HCT116 (cell line): ENCODE data around the gene SMCR8.

Experiments used
- ATF3 ChIP-seq: IDR thresholded peaks from 2 replicates; pipeline ENCODE4 v1.6.1; 2012
- CEBPB ChIP-seq: IDR thresholded peaks from 2 replicates; pipeline ENCODE4 v1.6.1; 2012; ENCODE audit warnings: low read depth
- EZH2 ChIP-seq: fragments of 200-600 bp; sonication (generic); IDR thresholded peaks from 2 replicates; pipeline ENCODE4 v1.6.1; 2017; ENCODE audit warnings: antibody characterized with exemption, mixed run types
- EZH2phosphoT487 ChIP-seq: fragments of 200-600 bp; IDR thresholded peaks from 2 replicates; pipeline ENCODE4 v1.6.1; 2018; ENCODE audit warnings: antibody characterized with exemption, borderline replicate concordance
- MAX ChIP-seq: IDR thresholded peaks from 2 replicates; pipeline ENCODE4 v1.6.1; 2012
- POLR2A ChIP-seq: IDR thresholded peaks from 2 replicates; pipeline ENCODE4 v1.7.0; 2011; ENCODE audit warnings: borderline replicate concordance; ENCODE audit not compliant: insufficient read depth, insufficient read length; ENCODE audit errors: extremely low read depth
- POLR2AphosphoS5 ChIP-seq: IDR thresholded peaks from 2 replicates; pipeline ENCODE4 v1.6.1; 2011; ENCODE audit warnings: mild to moderate bottlenecking, low read depth, low read length, moderate library complexity
- SP1 ChIP-seq: IDR thresholded peaks from 2 replicates; pipeline ENCODE4 v1.6.1; 2012; ENCODE audit warnings: low read depth
- TCF7L2 ChIP-seq: IDR thresholded peaks from 2 replicates; pipeline ENCODE4 v1.7.0; 2011; ENCODE audit warnings: borderline replicate concordance, inconsistent platforms; ENCODE audit not compliant: insufficient read depth, insufficient read length; ENCODE audit errors: extremely low read depth
- YY1 ChIP-seq: IDR thresholded peaks from 2 replicates; pipeline ENCODE4 v1.6.1; 2011; ENCODE audit warnings: low read length, low read depth, moderate library complexity, mild to moderate bottlenecking; ENCODE audit not compliant: insufficient replicate concordance; ENCODE audit errors: extremely low read depth
- ZNF274 ChIP-seq: fragments of 200-500 bp; sonication (Bioruptor generic); IDR thresholded peaks from 2 replicates; pipeline ENCODE4 v1.6.1; 2014; ENCODE audit warnings: mild to moderate bottlenecking, low read depth, low read length, inconsistent platforms
- TF ChIP-seq, protein P1 (sequence below), 3 experiments: fragments of 200-600 bp in 1 of 3; sonication (generic) in 1 of 3; IDR thresholded peaks in 2 of 3; conservative IDR thresholded peaks in 1 of 3; 2 replicates each; pipeline ENCODE4 v1.5.1; 2012 to 2017; ENCODE audit warnings: low read depth in 2 of 3, low read length in 2 of 3, antibody characterized with exemption in 1 of 3, borderline replicate concordance in 1 of 3, control low read depth in 1 of 3, mild to moderate bottlenecking in 1 of 3, mixed read lengths in 1 of 3, mixed run types in 1 of 3, moderate library complexity in 1 of 3; ENCODE audit not compliant: insufficient read depth in 1 of 3
- TF ChIP-seq, protein P2 (sequence below): IDR thresholded peaks from 2 replicates; pipeline ENCODE4 v1.6.1; 2012; ENCODE audit warnings: low read depth

DNA sequence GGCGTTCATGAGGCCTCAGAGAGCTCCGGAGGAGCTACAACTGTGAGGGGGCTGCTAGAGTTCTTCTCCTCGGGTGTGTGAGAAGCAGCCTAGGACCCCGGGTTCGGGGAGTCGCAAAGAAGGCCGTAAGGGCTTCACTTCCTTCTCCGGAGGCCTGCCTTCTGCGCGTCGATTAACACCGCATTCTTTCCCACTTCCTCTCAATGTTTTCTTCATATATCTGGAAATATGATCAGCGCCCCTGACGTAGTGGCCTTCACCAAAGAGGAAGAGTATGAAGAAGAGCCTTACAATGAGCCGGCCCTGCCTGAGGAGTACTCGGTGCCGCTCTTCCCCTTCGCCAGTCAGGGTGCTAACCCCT is 449 bp downstream of the SMCR8 start:
- TF ChIP-seq EZH2 = no peak
- TF ChIP-seq, protein P1, sequence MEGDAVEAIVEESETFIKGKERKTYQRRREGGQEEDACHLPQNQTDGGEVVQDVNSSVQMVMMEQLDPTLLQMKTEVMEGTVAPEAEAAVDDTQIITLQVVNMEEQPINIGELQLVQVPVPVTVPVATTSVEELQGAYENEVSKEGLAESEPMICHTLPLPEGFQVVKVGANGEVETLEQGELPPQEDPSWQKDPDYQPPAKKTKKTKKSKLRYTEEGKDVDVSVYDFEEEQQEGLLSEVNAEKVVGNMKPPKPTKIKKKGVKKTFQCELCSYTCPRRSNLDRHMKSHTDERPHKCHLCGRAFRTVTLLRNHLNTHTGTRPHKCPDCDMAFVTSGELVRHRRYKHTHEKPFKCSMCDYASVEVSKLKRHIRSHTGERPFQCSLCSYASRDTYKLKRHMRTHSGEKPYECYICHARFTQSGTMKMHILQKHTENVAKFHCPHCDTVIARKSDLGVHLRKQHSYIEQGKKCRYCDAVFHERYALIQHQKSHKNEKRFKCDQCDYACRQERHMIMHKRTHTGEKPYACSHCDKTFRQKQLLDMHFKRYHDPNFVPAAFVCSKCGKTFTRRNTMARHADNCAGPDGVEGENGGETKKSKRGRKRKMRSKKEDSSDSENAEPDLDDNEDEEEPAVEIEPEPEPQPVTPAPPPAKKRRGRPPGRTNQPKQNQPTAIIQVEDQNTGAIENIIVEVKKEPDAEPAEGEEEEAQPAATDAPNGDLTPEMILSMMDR (IDR thresholded peaks at IDR 0.05 in 2 of 3, conservative IDR thresholded peaks at IDR 0.05 in 1 of 3; ENCODE audit: borderline replicate concordance in 1 of 3, insufficient read depth in 1 of 3, low read depth in 2 of 3, low read length in 2 of 3) = no peak
- TF ChIP-seq, protein P2, sequence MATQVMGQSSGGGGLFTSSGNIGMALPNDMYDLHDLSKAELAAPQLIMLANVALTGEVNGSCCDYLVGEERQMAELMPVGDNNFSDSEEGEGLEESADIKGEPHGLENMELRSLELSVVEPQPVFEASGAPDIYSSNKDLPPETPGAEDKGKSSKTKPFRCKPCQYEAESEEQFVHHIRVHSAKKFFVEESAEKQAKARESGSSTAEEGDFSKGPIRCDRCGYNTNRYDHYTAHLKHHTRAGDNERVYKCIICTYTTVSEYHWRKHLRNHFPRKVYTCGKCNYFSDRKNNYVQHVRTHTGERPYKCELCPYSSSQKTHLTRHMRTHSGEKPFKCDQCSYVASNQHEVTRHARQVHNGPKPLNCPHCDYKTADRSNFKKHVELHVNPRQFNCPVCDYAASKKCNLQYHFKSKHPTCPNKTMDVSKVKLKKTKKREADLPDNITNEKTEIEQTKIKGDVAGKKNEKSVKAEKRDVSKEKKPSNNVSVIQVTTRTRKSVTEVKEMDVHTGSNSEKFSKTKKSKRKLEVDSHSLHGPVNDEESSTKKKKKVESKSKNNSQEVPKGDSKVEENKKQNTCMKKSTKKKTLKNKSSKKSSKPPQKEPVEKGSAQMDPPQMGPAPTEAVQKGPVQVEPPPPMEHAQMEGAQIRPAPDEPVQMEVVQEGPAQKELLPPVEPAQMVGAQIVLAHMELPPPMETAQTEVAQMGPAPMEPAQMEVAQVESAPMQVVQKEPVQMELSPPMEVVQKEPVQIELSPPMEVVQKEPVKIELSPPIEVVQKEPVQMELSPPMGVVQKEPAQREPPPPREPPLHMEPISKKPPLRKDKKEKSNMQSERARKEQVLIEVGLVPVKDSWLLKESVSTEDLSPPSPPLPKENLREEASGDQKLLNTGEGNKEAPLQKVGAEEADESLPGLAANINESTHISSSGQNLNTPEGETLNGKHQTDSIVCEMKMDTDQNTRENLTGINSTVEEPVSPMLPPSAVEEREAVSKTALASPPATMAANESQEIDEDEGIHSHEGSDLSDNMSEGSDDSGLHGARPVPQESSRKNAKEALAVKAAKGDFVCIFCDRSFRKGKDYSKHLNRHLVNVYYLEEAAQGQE = no peak
- no peak for TF ChIP-seq POLR2AphosphoS5
- TF ChIP-seq POLR2A = no peak
- TF ChIP-seq ATF3 = no peak
- no peak for TF ChIP-seq MAX
- no peak for TF ChIP-seq TCF7L2
- TF ChIP-seq YY1 = no peak
- no peak for TF ChIP-seq CEBPB
- no peak for TF ChIP-seq ZNF274
- TF ChIP-seq EZH2phosphoT487 = no peak
- no peak for TF ChIP-seq SP1
